Type B pancreatic cell (in vitro differentiated cells): ENCODE measurements around the gene SPG7. TPM values are rescaled to one million over a fixed set of nuclear protein-coding genes. Genes with fewer than 3 reads are reported as not detected.

ENCODE experiments used
- DNase-seq: peaks from one replicate; pipeline ENCODE4 v3.0.0; 2021; ENCODE audit warnings: mixed read lengths; ENCODE audit not compliant: unreplicated experiment; ENCODE audit errors: extremely low spot score
- H3K27ac Mint-ChIP-seq: 2 replicates; pipeline ENCODE4 v1.8.0; 2021; ENCODE audit warnings: mild to moderate bottlenecking, mixed read lengths
- H3K27me3 Mint-ChIP-seq: 2 replicates; pipeline ENCODE4 v1.8.0; 2021; ENCODE audit warnings: mixed read lengths
- H3K36me3 Mint-ChIP-seq: 2 replicates; pipeline ENCODE4 v1.8.0; 2021; ENCODE audit warnings: mixed read lengths
- H3K4me1 Mint-ChIP-seq: one replicate; pipeline ENCODE4 v1.8.0; 2021; ENCODE audit warnings: mixed read lengths; ENCODE audit not compliant: unreplicated experiment
- H3K4me3 Mint-ChIP-seq: 2 replicates; pipeline ENCODE4 v1.8.0; 2021; ENCODE audit warnings: mild to moderate bottlenecking, mixed read lengths
- H3K9me3 Mint-ChIP-seq: 2 replicates; pipeline ENCODE4 v1.8.0; 2021; ENCODE audit warnings: mixed read lengths
- CTCF ChIP-seq: fragments of 200-600 bp; sonication (generic); conservative IDR thresholded peaks from 2 replicates; pipeline ENCODE4 v1.5.0; 2021; ENCODE audit warnings: antibody characterized with exemption, mild to moderate bottlenecking
- total RNA-seq: library from RNA; stranded (reverse); gene quantifications from 2 replicates; pipeline ENCODE4 v1.2.1, GENCODE V29; 2021; ENCODE audit warnings: low replicate concordance

The SPG7 gene
- total RNA-seq, 1 donor from 2014 or later = 129 TPM

GRCh38 chr16:89530401-89531381, 22.5 kb downstream of the SPG7 start:
- H3K4me3 Mint-ChIP-seq = no peak overlapping the region
- peaks cover 17% of the 10 kb centered on the region for H3K36me3 Mint-ChIP-seq
- no peak for TF ChIP-seq CTCF
- no peak for DNase-seq
- H3K27ac Mint-ChIP-seq = no peak overlapping the region
- H3K4me1 Mint-ChIP-seq = no peaks in the 10 kb centered on the region
- no peaks in the 10 kb centered on the region for H3K9me3 Mint-ChIP-seq
- no peaks in the 10 kb centered on the region for H3K27me3 Mint-ChIP-seq

GRCh38 chr16:89531821-89532526, 23.8 kb downstream of the SPG7 start:
- Mint-ChIP-seq H3K9me3 (no peaks in the 10 kb centered on the region), H3K4me1 (no peaks in the 10 kb centered on the region), H3K36me3 (peaks cover 14% of the 10 kb centered on the region), H3K27ac (no peak overlapping the region), H3K4me3 (no peak overlapping the region), H3K27me3 (no peaks in the 10 kb centered on the region)
- TF ChIP-seq CTCF = no peak
- no peak for DNase-seq

- H3K4me3 Mint-ChIP-seq = no peak overlapping the region
Observed at GRCh38 chr16:89534252-89534756, 26.1 kb downstream of the SPG7 start.

GRCh38 chr16:89536371-89536770, 28.2 kb downstream of the SPG7 start:
- Mint-ChIP-seq H3K27me3 (no peaks in the 10 kb centered on the region), H3K36me3 (peaks cover 14% of the 10 kb centered on the region), H3K4me1 (no peaks in the 10 kb centered on the region), H3K9me3 (no peaks in the 10 kb centered on the region), H3K27ac (no peak overlapping the region), H3K4me3 (no peak overlapping the region)
- DNase-seq = no peak
- TF ChIP-seq CTCF = no peak

More at GRCh38 chr16:89534252-89534756, 26.1 kb downstream of the SPG7 start:
- no peak for TF ChIP-seq CTCF
- Mint-ChIP-seq H3K9me3 (no peaks in the 10 kb centered on the region), H3K4me1 (no peaks in the 10 kb centered on the region), H3K36me3 (peaks cover 14% of the 10 kb centered on the region), H3K27me3 (no peaks in the 10 kb centered on the region), H3K27ac (no peak overlapping the region)
- DNase-seq = no peak

GRCh38 chr16:89536886-89537548, 28.8 kb downstream of the SPG7 start:
- H3K4me3 Mint-ChIP-seq = no peak overlapping the region
- no peak for DNase-seq

More at GRCh38 chr16:89536886-89537548, 28.8 kb downstream of the SPG7 start:
- Mint-ChIP-seq H3K4me1 (no peaks in the 10 kb centered on the region), H3K9me3 (no peaks in the 10 kb centered on the region), H3K36me3 (peaks cover 14% of the 10 kb centered on the region), H3K27ac (no peak overlapping the region), H3K27me3 (no peaks in the 10 kb centered on the region)
- TF ChIP-seq CTCF = no peak
